ENCODE results near the gene REXO5.

Gene REXO5

DNA sequence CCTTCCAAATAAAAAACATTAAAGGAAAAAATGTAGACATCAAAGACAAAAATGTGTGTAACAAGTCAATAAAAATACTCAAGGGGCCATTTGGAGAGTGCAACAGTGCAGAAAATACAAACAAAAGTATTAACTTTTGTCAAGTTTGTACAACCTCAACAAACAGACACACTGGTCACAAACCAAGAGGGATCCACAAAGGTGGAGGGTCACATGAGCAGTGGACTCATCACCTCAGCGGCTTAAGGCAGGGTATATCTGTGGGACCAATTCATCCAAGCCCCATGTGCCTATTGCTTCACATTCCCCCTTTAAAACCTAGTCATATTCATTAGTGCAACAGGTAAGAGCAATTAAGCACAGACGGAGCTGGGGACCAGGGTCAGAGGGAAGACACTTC is 48.6 kb downstream of the REXO5 start:
- TF ChIP-seq SCRT1 (tag by site-specific recombination; IDR thresholded peaks at IDR 0.05; ENCODE audit: borderline replicate concordance) (0 out of 2 replicates have a peak, but pooled peaks have one; percentile 34), ZFP69B (tag by site-specific recombination; IDR thresholded peaks at IDR 0.05) (no peak), ZNF2 (tag by site-specific recombination; IDR thresholded peaks at IDR 0.05) (no peak), SCRT2 (tag by site-specific recombination; IDR thresholded peaks at IDR 0.05) (peak; percentile 54)
- TF ChIP-seq, protein P1, sequence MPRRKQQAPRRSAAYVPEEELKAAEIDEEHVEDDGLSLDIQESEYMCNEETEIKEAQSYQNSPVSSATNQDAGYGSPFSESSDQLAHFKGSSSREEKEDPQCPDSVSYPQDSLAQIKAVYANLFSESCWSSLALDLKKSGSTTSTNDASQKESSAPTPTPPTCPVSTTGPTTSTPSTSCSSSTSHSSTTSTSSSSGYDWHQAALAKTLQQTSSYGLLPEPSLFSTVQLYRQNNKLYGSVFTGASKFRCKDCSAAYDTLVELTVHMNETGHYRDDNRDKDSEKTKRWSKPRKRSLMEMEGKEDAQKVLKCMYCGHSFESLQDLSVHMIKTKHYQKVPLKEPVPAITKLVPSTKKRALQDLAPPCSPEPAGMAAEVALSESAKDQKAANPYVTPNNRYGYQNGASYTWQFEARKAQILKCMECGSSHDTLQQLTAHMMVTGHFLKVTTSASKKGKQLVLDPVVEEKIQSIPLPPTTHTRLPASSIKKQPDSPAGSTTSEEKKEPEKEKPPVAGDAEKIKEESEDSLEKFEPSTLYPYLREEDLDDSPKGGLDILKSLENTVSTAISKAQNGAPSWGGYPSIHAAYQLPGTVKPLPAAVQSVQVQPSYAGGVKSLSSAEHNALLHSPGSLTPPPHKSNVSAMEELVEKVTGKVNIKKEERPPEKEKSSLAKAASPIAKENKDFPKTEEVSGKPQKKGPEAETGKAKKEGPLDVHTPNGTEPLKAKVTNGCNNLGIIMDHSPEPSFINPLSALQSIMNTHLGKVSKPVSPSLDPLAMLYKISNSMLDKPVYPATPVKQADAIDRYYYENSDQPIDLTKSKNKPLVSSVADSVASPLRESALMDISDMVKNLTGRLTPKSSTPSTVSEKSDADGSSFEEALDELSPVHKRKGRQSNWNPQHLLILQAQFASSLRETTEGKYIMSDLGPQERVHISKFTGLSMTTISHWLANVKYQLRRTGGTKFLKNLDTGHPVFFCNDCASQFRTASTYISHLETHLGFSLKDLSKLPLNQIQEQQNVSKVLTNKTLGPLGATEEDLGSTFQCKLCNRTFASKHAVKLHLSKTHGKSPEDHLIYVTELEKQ (tag by site-specific recombination; IDR thresholded peaks at IDR 0.05; ENCODE audit: borderline replicate concordance), result no peak
- Histone ChIP-seq H3K4me3 (ENCODE audit: low read depth, low read length) (no peak overlapping the region), H3K27ac (ENCODE audit: extremely low read depth, low read depth, low read length) (no peak overlapping the region), H3K9me3 (ENCODE audit: control insufficient read depth, insufficient read depth, low read depth, low read length) (no peaks in the 10 kb centered on the region), H3K4me1 (ENCODE audit: control insufficient read depth, insufficient read depth, low read length) (no peaks in the 10 kb centered on the region), H3K36me3 (ENCODE audit: control insufficient read depth in 2 of 2, insufficient read depth in 1 of 2, low read length in 2 of 2) (peaks cover 0 to 48% of the 10 kb centered on the region in 2 experiments; a peak in 1 of 3 replicates)
- ChIA-PET CTCF (interaction anchor here (0.6 to 2.8 kb wide), 3 partner anchors 11 to 89 kb away, joined by 3 to 7 read pairs (median 4); no protein-coding TSS in a partner anchor), POLR2A (no interaction called here)

DNA sequence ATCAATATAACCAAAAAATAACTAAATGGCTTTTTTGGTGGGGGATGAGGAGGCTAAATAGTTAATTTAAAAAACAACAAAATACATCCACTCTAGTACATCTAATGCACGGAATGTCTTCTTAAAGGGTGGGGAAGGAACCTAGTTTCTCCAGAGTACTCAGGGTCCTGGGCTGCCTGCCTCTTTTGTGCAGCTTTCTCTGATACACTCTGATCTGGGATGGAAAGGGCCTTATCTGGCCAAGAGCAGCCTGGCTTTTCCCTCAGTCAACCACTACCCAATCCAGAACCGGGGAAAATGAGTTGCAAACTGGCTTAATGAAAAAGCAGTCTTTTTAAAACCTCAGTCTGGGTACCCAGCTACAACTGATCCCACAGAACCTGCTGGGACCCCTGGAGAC is 51.0 kb downstream of the REXO5 start:
- Histone ChIP-seq H3K4me1 (ENCODE audit: control insufficient read depth, insufficient read depth, low read length) (no peaks in the 10 kb centered on the region), H3K36me3 (ENCODE audit: control insufficient read depth in 2 of 2, insufficient read depth in 1 of 2, low read length in 2 of 2) (peaks cover 0 to 51% of the 10 kb centered on the region in 2 experiments; a peak in 1 of 3 replicates), H3K4me3 (ENCODE audit: low read depth, low read length) (no peak overlapping the region), H3K27ac (ENCODE audit: extremely low read depth, low read depth, low read length) (no peak overlapping the region), H3K9me3 (ENCODE audit: control insufficient read depth, insufficient read depth, low read depth, low read length) (no peaks in the 10 kb centered on the region)
- TF ChIP-seq ZNF155 (tag by site-specific recombination; IDR thresholded peaks at IDR 0.05) (no peak), ZNF335 (tag by site-specific recombination; conservative IDR thresholded peaks at IDR 0.05) (no peak), ZNF596 (tag by site-specific recombination; IDR thresholded peaks at IDR 0.05) (no peak), ZNF521 (tag by site-specific recombination; IDR thresholded peaks at IDR 0.05) (no peak)
- ChIA-PET POLR2A (no interaction called here), CTCF (interaction anchor here (1.1 kb wide), 1 partner anchor 17 kb away, joined by 3 read pairs; no protein-coding TSS in a partner anchor)

DNA sequence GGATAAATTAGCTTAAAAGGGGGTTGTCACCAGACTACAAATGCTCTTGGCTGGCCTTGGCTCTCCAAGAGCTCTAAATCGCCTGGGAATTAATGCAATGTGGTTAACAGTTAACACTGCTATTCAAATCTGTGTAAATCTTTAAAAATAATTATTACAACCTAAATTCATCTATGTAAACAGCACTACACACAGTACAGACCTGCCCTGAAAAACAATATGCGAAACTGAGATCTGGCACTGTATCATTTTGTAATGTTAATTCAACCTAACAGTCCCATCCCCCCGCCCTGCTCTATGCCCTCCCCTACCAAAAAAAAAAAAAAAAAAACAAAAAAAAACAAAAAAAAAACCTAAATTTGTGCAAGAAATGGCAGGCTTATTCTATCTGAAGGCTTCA is 52.9 kb downstream of the REXO5 start:
- POLR2A ChIA-PET, result no interaction called here
- TF ChIP-seq ZNF211 (tag by site-specific recombination; IDR thresholded peaks at IDR 0.05; ENCODE audit: low read depth), result no peak
- TF ChIP-seq, protein P2, sequence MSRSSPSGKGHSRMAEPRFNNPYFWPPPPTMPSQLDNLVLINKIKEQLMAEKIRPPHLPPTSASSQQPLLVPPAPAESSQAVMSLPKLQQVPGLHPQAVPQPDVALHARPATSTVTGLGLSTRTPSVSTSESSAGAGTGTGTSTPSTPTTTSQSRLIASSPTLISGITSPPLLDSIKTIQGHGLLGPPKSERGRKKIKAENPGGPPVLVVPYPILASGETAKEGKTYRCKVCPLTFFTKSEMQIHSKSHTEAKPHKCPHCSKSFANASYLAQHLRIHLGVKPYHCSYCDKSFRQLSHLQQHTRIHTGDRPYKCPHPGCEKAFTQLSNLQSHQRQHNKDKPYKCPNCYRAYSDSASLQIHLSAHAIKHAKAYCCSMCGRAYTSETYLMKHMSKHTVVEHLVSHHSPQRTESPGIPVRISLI (tag by site-specific recombination; IDR thresholded peaks at IDR 0.05), result peak; percentile 79
- Histone ChIP-seq H3K4me1 (ENCODE audit: control insufficient read depth, insufficient read depth, low read length) (no peaks in the 10 kb centered on the region), H3K27ac (ENCODE audit: extremely low read depth, low read depth, low read length) (no peak overlapping the region), H3K36me3 (ENCODE audit: control insufficient read depth in 2 of 2, insufficient read depth in 1 of 2, low read length in 2 of 2) (peaks cover 0 to 42% of the 10 kb centered on the region in 2 experiments; a peak in 1 of 3 replicates), H3K9me3 (ENCODE audit: control insufficient read depth, insufficient read depth, low read depth, low read length) (no peaks in the 10 kb centered on the region), H3K4me3 (ENCODE audit: low read depth, low read length) (no peak overlapping the region)
- CTCF ChIA-PET, result no interaction called here

DNA sequence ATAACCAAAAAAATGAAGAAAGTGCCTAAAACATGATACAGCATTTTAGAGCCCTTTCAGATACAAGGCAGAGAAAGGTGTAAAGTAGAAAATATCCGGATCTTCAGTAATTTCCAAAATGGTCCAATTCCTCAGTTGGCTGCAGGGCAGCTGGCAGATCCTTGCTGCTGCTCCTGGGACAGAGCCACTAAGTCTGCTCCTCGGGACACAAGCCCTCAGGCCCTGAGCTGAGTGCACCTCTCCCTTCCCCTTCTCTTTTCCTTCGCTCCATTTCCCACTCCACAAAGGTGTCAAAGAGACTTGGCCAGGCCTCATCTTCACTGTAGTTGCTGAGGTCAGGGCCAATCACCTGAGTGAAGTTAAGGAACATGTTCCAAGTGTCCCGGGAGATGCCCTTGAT is 53.4 kb downstream of the REXO5 start:
- peaks cover 0 to 38% of the 10 kb centered on the region in 2 experiments; a peak in 1 of 3 replicates for H3K36me3 ChIP-seq (ENCODE audit: control insufficient read depth in 2 of 2, insufficient read depth in 1 of 2, low read length in 2 of 2)
- H3K4me3 ChIP-seq (ENCODE audit: low read depth, low read length), result no peak overlapping the region
- ChIA-PET CTCF (no interaction called here), POLR2A (no interaction called here)
- no peak overlapping the region for H3K27ac ChIP-seq (ENCODE audit: extremely low read depth, low read depth, low read length)
- no peaks in the 10 kb centered on the region for H3K4me1 ChIP-seq (ENCODE audit: control insufficient read depth, insufficient read depth, low read length)
- H3K9me3 ChIP-seq (ENCODE audit: control insufficient read depth, insufficient read depth, low read depth, low read length), result no peaks in the 10 kb centered on the region
- no peak for TF ChIP-seq ZEB2 (tag by site-specific recombination; IDR thresholded peaks at IDR 0.05)
- TF ChIP-seq ZNF140 (tag by site-specific recombination; IDR thresholded peaks at IDR 0.05), result no peak
- TF ChIP-seq ZNF677 (tag by site-specific recombination; IDR thresholded peaks at IDR 0.05), result no peak
- TF ChIP-seq ZNF248 (tag by site-specific recombination; IDR thresholded peaks at IDR 0.05), result no peak
- no peak for TF ChIP-seq ZNF155 (tag by site-specific recombination; IDR thresholded peaks at IDR 0.05)
- TF ChIP-seq ZFP69B (tag by site-specific recombination; IDR thresholded peaks at IDR 0.05), result no peak
- no peak for TF ChIP-seq TRIM28 (IDR thresholded peaks at IDR 0.05; ENCODE audit: borderline replicate concordance, low read length)
- no peak for TF ChIP-seq ZNF792 (tag by site-specific recombination; IDR thresholded peaks at IDR 0.05)
